H9 (cell line): ENCODE data around the gene ITIH4. TPM values are rescaled to one million over a fixed set of nuclear protein-coding genes. Genes with fewer than 3 reads are reported as not detected.

ENCODE experiments used
- DNase-seq: peaks from one replicate; pipeline ENCODE4 v3.0.0-alpha.2; 2017
- H2AFZ ChIP-seq: one replicate; pipeline ENCODE4 v1.6.1; 2013; ENCODE audit warnings: mild to moderate bottlenecking, low read length, control low read depth, moderate library complexity
- H2AK5ac ChIP-seq: 2 replicates; pipeline ENCODE4 v1.6.1; 2013; ENCODE audit warnings: low read length, control low read depth, mixed read lengths; ENCODE audit not compliant: insufficient read length
- H2BK120ac ChIP-seq: one replicate; pipeline ENCODE4 v1.6.1; 2013; ENCODE audit warnings: low read depth, mild to moderate bottlenecking, low read length, control low read depth, inconsistent platforms; ENCODE audit not compliant: poor library complexity, severe bottlenecking
- H2BK12ac ChIP-seq: 2 replicates; pipeline ENCODE4 v1.6.1; 2013; ENCODE audit warnings: low read length, control low read depth, mixed read lengths, low read depth; ENCODE audit not compliant: insufficient read length
- H2BK15ac ChIP-seq: 2 replicates; pipeline ENCODE4 v1.6.1; 2013; ENCODE audit warnings: low read depth, low read length, control low read depth
- H2BK20ac ChIP-seq: one replicate; pipeline ENCODE4 v1.6.1; 2013; ENCODE audit warnings: low read depth, mild to moderate bottlenecking, low read length, control low read depth, inconsistent platforms; ENCODE audit not compliant: poor library complexity, severe bottlenecking
- H2BK5ac ChIP-seq: 2 replicates; pipeline ENCODE4 v1.6.1; 2013; ENCODE audit warnings: low read length, control low read depth, mixed read lengths; ENCODE audit not compliant: insufficient read length
- H3K14ac ChIP-seq: 2 replicates; pipeline ENCODE4 v1.6.1; 2013; ENCODE audit warnings: low read length, control low read depth; ENCODE audit not compliant: insufficient read depth
- H3K18ac ChIP-seq: 2 replicates; pipeline ENCODE4 v1.6.1; 2013; ENCODE audit warnings: low read depth, mild to moderate bottlenecking, mixed read lengths, low read length, control low read depth; ENCODE audit not compliant: insufficient read length
- H3K23ac ChIP-seq: 2 replicates; pipeline ENCODE4 v1.6.1; 2013; ENCODE audit warnings: low read length, control low read depth, mixed read lengths, low read depth; ENCODE audit not compliant: insufficient read length
- H3K23me2 ChIP-seq: 2 replicates; pipeline ENCODE4 v1.6.1; 2013; ENCODE audit warnings: low read depth, mild to moderate bottlenecking, mixed read lengths, low read length, control low read depth; ENCODE audit not compliant: insufficient read length, poor library complexity, severe bottlenecking
- H3K27ac ChIP-seq: 2 replicates; pipeline ENCODE4 v1.5.1; 2013; ENCODE audit warnings: low read length, control low read depth, mixed read lengths, low read depth; ENCODE audit not compliant: insufficient read length
- H3K27me3 ChIP-seq: 2 replicates; pipeline ENCODE4 v1.6.1; 2013; ENCODE audit warnings: low read length, control low read depth, inconsistent platforms; ENCODE audit not compliant: insufficient read depth
- H3K4ac ChIP-seq: 2 replicates; pipeline ENCODE4 v1.6.1; 2013; ENCODE audit warnings: low read depth, mild to moderate bottlenecking, control low read depth, inconsistent platforms, low read length, moderate library complexity
- H3K4me1 ChIP-seq: 2 replicates; pipeline ENCODE4 v1.6.1; 2013; ENCODE audit warnings: low read length, control low read depth, inconsistent platforms; ENCODE audit not compliant: insufficient read depth
- H3K4me2 ChIP-seq: 2 replicates; pipeline ENCODE4 v1.6.1; 2013; ENCODE audit warnings: low read length, control low read depth, mixed read lengths; ENCODE audit not compliant: insufficient read length, insufficient read depth
- H3K56ac ChIP-seq: 2 replicates; pipeline ENCODE4 v1.6.1; 2013; ENCODE audit warnings: low read depth, mild to moderate bottlenecking, mixed read lengths, low read length, control low read depth; ENCODE audit not compliant: insufficient read length
- H3K79me1 ChIP-seq: 2 replicates; pipeline ENCODE4 v1.6.1; 2013; ENCODE audit warnings: low read depth, mild to moderate bottlenecking, moderate library complexity, low read length, control low read depth, inconsistent platforms; ENCODE audit not compliant: insufficient read depth, poor library complexity, severe bottlenecking
- H3K79me2 ChIP-seq: 2 replicates; pipeline ENCODE4 v1.6.1; 2013; ENCODE audit warnings: low read length, control low read depth, inconsistent platforms; ENCODE audit not compliant: insufficient read depth
- H3K9ac ChIP-seq: 2 replicates; pipeline ENCODE4 v1.6.1; 2013; ENCODE audit warnings: low read length, control low read depth, mixed read lengths; ENCODE audit not compliant: insufficient read length; ENCODE audit errors: extremely low read depth
- H3K9me3 ChIP-seq: one replicate; pipeline ENCODE4 v1.6.1; 2013; ENCODE audit warnings: low read depth, low read length, inconsistent platforms; ENCODE audit not compliant: control insufficient read depth
- H3T11ph ChIP-seq: one replicate; pipeline ENCODE4 v1.6.1; 2013; ENCODE audit warnings: mild to moderate bottlenecking, low read length, control low read depth, inconsistent platforms
- H4K20me1 ChIP-seq: one replicate; pipeline ENCODE4 v1.6.1; 2013; ENCODE audit not compliant: control insufficient read depth, insufficient read length, insufficient read depth
- H4K5ac ChIP-seq: 2 replicates; pipeline ENCODE4 v1.6.1; 2013; ENCODE audit warnings: low read depth, mild to moderate bottlenecking, mixed read lengths, low read length, control low read depth; ENCODE audit not compliant: insufficient read length
- H4K8ac ChIP-seq: replicated peaks from 2 replicates; pipeline ENCODE4 v1.6.1; 2013; ENCODE audit warnings: low read length, control low read depth, mixed read lengths, low read depth; ENCODE audit not compliant: insufficient read length
- H4K91ac ChIP-seq: 2 replicates; pipeline ENCODE4 v1.6.1; 2013; ENCODE audit warnings: low read depth, mild to moderate bottlenecking, moderate library complexity, mixed read lengths, low read length, control low read depth; ENCODE audit not compliant: insufficient read length
- H3K27ac Mint-ChIP-seq, 3 experiments: 2 replicates in 2 of 3; 3 replicates in 1 of 3; pipeline ENCODE4 v1.8.0; 2020 to 2021; ENCODE audit warnings: mixed read lengths in 3 of 3, mild to moderate bottlenecking in 1 of 3, moderate library complexity in 1 of 3
- H3K27me3 Mint-ChIP-seq: 2 replicates; pipeline ENCODE4 v1.8.0; 2021; ENCODE audit warnings: low read depth, mild to moderate bottlenecking, moderate library complexity, mixed read lengths
- H3K36me3 Mint-ChIP-seq, 3 experiments: 2 replicates in 2 of 3; 3 replicates in 1 of 3; pipeline ENCODE4 v1.8.0; 2020 to 2021; ENCODE audit warnings: low read depth in 3 of 3, mixed read lengths in 3 of 3; ENCODE audit not compliant: insufficient read depth in 1 of 3
- H3K4me1 Mint-ChIP-seq, 2 experiments: 2 replicates each; pipeline ENCODE4 v1.8.0; 2020; ENCODE audit warnings: mixed read lengths in 2 of 2
- H3K4me3 Mint-ChIP-seq, 2 experiments: 2 replicates in 1 of 2; 3 replicates in 1 of 2; pipeline ENCODE4 v1.8.0; 2020 to 2021; ENCODE audit warnings: mild to moderate bottlenecking in 2 of 2, mixed read lengths in 2 of 2, moderate library complexity in 1 of 2
- H3K9me3 Mint-ChIP-seq, 2 experiments: 2 replicates in 1 of 2; 3 replicates in 1 of 2; pipeline ENCODE4 v1.8.0; 2020; ENCODE audit warnings: mild to moderate bottlenecking in 2 of 2, mixed read lengths in 2 of 2, moderate library complexity in 1 of 2
- CTCF ChIP-seq: fragments of 200-600 bp; sonication (generic); conservative IDR thresholded peaks from 3 replicates; pipeline ENCODE4 v1.8.0; 2021; ENCODE audit warnings: antibody characterized with exemption, mild to moderate bottlenecking
- WGBS: extraction: QIAGEN DNeasy Blood & Tissue Kit; methylation state at CpG from one replicate; pipeline ENCODE4 v1.1.7; 2013; ENCODE audit warnings: missing lambda C conversion rate, low lambda C conversion rate, mixed read lengths; ENCODE audit not compliant: insufficient read length; ENCODE audit errors: extremely low coverage; 5-methylcytosine and 5-hydroxymethylcytosine counted together
- total RNA-seq: library from RNA; stranded (reverse); gene quantifications from 2 replicates; pipeline ENCODE4 v1.2.1, GENCODE V29; 2021

Gene ITIH4
- total RNA-seq, 1 experiment from 2014 or later, result 3.0 TPM

- Histone ChIP-seq H3K23me2 (no peaks in the 10 kb centered on the region), H3K14ac (no peak overlapping the region), H3K79me1 (no peaks in the 10 kb centered on the region), H3K4me2 (no peak overlapping the region), H3T11ph (no peak overlapping the region), H3K27ac (no peak overlapping the region), H3K18ac (no peak overlapping the region), H3K9me3 (no peaks in the 10 kb centered on the region), H2BK20ac (no peak overlapping the region), H3K79me2 (no peaks in the 10 kb centered on the region), H2AFZ (no peak overlapping the region), H3K4me1 (no peaks in the 10 kb centered on the region), H4K20me1 (no peaks in the 10 kb centered on the region), H2BK120ac (no peak overlapping the region), H2BK5ac (no peak overlapping the region), H4K8ac (no peak overlapping the region), H3K23ac (no peak overlapping the region), H2AK5ac (no peak overlapping the region), H3K4ac (no peak overlapping the region), H4K5ac (no peak overlapping the region), H3K27me3 (no peaks in the 10 kb centered on the region), H4K91ac (no peak overlapping the region), H3K9ac (no peak overlapping the region), H2BK15ac (no peak overlapping the region), H2BK12ac (no peak overlapping the region), H3K56ac (no peak overlapping the region)
- peak; percentile 81 for DNase-seq
- Mint-ChIP-seq H3K4me1 (peaks cover 7 to 8% of the 10 kb centered on the region in 2 experiments), H3K36me3 (peaks cover 15 to 40% (median 31%) of the 10 kb centered on the region in 3 experiments), H3K27ac (no peak overlapping the region), H3K9me3 (no peaks in the 10 kb centered on the region; a peak in 1 of 5 replicates), H3K27me3 (no peaks in the 10 kb centered on the region), H3K4me3 (no peak overlapping the region)
- peak; percentile 87 for TF ChIP-seq CTCF
- WGBS, result no CpG with 5 or more reads among the region's 3 CpGs
These were observed 20.9 kb upstream of the ITIH4 start for GRCh38 chr3:52851348-52851747.
